Tibial nerve (tissue), 3 donors: Measurements from ENCODE around the gene IFIH1.

ENCODE experiments used
- POLR2A ChIP-seq, 2 donors: fragments of 450-650 bp; IDR thresholded peaks; one replicate each; pipeline ENCODE4 v1.6.1; 2017; ENCODE audit warnings: antibody characterized with exemption in 2 of 2, mild to moderate bottlenecking in 2 of 2, moderate library complexity in 2 of 2
- TF ChIP-seq, protein P1 (sequence below), 5 experiments: fragments of 200-600 bp in 3 of 5; fragments of 450-650 bp in 2 of 5; sonication (generic) in 3 of 5; IDR thresholded peaks; one replicate each; pipeline ENCODE4 v1.5.1; 2016 to 2019; ENCODE audit warnings: antibody characterized with exemption in 5 of 5, mild to moderate bottlenecking in 3 of 5, moderate library complexity in 2 of 5

DNA sequence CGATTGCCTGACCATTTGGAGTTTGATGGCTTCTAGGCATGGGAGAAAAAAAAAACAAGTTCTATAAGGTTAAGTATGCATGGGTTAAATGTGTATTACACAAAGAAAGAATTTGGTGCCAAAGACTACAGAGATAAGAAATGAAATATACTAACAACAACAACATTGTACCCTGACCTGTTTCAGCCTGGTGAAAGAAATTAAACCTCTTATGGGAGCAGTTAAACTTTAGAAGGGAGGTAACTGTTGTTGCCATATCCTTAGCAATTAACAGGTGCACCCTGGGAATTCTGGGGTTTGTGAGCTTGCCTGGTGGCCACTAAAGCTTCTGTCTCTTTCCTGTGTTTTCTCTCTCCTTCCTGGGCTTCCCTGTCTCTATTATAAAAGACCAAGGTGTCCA, 6.5 kb upstream of the IFIH1 start:
- TF ChIP-seq POLR2A (IDR thresholded peaks at IDR 0.05), result no peak
- TF ChIP-seq, protein P1, sequence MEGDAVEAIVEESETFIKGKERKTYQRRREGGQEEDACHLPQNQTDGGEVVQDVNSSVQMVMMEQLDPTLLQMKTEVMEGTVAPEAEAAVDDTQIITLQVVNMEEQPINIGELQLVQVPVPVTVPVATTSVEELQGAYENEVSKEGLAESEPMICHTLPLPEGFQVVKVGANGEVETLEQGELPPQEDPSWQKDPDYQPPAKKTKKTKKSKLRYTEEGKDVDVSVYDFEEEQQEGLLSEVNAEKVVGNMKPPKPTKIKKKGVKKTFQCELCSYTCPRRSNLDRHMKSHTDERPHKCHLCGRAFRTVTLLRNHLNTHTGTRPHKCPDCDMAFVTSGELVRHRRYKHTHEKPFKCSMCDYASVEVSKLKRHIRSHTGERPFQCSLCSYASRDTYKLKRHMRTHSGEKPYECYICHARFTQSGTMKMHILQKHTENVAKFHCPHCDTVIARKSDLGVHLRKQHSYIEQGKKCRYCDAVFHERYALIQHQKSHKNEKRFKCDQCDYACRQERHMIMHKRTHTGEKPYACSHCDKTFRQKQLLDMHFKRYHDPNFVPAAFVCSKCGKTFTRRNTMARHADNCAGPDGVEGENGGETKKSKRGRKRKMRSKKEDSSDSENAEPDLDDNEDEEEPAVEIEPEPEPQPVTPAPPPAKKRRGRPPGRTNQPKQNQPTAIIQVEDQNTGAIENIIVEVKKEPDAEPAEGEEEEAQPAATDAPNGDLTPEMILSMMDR (IDR thresholded peaks at IDR 0.05), result no peak
